AG09309 (cell line): Measurements from ENCODE around the gene GRIN2D.
A peak's percentile ranks its signal among the peaks of the same experiment; 100 is the strongest.

Source experiments
- DNase-seq: peaks from one replicate; pipeline ENCODE4 v3.0.0-alpha.2; 2010; ENCODE audit warnings: low read depth
- H3K4me3 ChIP-seq: 2 replicates; pipeline ENCODE4 v1.5.1; 2011; ENCODE audit warnings: mild to moderate bottlenecking, low read depth, low read length, moderate library complexity; ENCODE audit not compliant: control insufficient read depth
- CTCF ChIP-seq: IDR thresholded peaks from 2 replicates; pipeline ENCODE4 v1.5.1; 2011; ENCODE audit warnings: mild to moderate bottlenecking, low read depth, low read length, inconsistent platforms; ENCODE audit not compliant: insufficient read depth, control insufficient read depth; ENCODE audit errors: missing control alignments

Gene GRIN2D

GRCh38 chr19:48351341-48351752 lies 42.1 kb upstream of the GRIN2D start:
- no peak for DNase-seq

DNA sequence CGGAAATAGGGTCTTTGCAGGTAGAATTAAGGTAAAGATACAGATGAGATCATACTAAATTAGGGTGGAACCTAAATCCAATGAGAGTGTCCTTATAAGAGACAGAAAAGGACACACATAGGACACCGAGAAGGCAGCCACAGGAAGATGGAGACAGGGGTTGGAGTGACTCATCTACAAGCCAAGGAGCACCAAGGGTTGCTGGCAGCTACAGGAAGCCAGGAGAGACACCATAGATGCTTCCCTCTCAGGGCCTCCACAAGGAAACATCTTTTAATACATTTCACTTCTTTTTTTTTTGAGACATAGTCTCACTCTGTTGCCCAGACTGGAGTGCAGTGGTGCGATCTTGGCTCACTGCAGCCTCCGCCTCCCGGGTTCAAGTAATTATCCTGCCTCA lies 39.8 kb upstream of the GRIN2D start:
- DNase-seq, result no peak
- TF ChIP-seq CTCF, result no peak
- no peak overlapping the region for H3K4me3 ChIP-seq

More at GRCh38 chr19:48351341-48351752, 42.1 kb upstream of the GRIN2D start:
- peak; percentile 81 for TF ChIP-seq CTCF
- no peak overlapping the region for H3K4me3 ChIP-seq

GRCh38 chr19:48354332-48354992 lies 39.0 kb upstream of the GRIN2D start:
- DNase-seq, result no peak
- H3K4me3 ChIP-seq, result no peak overlapping the region
- TF ChIP-seq CTCF, result no peak

- DNase-seq, result no peak
- TF ChIP-seq CTCF, result no peak
- H3K4me3 ChIP-seq, result no peak overlapping the region
Observed at GRCh38 chr19:48355365-48355954, 38.0 kb upstream of the GRIN2D start.

DNA sequence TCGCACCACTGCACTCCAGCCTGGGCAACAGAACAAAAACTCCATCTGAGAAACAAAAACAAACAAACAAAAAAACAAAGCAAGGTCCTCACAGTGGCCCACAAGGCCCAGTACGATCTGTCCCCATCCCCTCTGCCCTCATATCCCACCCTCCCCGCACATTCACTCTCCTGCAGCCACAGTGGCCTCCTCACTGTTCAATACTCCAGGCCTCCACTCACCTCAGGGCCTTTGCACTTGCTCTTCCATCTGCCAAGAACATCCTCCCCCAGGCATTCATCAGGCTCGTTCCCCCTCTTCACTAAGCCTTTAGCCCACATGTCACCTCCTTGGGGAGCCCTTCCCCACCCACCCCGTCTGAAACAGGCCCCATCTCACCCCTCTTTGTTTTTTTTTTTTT lies 34.3 kb upstream of the GRIN2D start:
- no peak for TF ChIP-seq CTCF
- H3K4me3 ChIP-seq, result no peak overlapping the region
- no peak for DNase-seq

DNA sequence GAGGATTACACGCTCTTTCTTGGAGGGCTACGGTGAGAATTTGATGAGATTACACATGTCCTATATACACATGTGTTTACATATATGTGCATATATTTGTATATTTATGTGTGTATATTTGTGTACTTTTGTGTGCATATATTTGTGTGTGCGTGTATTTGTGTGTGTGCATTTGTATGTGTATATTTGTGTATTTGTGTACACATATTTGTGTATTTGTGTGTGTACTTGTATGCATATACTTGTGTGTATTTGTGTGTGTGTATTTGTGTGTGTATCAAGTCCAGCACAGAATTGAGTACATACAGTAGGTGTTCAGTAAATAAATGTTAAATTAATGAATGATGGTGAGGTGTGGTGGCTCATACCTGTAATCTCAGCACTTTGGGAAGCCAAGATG lies 31.6 kb upstream of the GRIN2D start:
- DNase-seq, result no peak
- no peak for TF ChIP-seq CTCF
- H3K4me3 ChIP-seq, result no peak overlapping the region
